ENCODE measurements around the gene IL2RA. TPM values are rescaled to one million over a fixed set of nuclear protein-coding genes. Genes with fewer than 3 reads are reported as not detected.
"Not testable (repeated sequence)": the region's sequence is repeated elsewhere in the genome, so short reads cannot be mapped to it uniquely, and the experiment has no call there.

The IL2RA gene
- total and polyA plus RNA-seq, 4 donors = 0.33 to 4.2 (median 3.3) TPM

DNA sequence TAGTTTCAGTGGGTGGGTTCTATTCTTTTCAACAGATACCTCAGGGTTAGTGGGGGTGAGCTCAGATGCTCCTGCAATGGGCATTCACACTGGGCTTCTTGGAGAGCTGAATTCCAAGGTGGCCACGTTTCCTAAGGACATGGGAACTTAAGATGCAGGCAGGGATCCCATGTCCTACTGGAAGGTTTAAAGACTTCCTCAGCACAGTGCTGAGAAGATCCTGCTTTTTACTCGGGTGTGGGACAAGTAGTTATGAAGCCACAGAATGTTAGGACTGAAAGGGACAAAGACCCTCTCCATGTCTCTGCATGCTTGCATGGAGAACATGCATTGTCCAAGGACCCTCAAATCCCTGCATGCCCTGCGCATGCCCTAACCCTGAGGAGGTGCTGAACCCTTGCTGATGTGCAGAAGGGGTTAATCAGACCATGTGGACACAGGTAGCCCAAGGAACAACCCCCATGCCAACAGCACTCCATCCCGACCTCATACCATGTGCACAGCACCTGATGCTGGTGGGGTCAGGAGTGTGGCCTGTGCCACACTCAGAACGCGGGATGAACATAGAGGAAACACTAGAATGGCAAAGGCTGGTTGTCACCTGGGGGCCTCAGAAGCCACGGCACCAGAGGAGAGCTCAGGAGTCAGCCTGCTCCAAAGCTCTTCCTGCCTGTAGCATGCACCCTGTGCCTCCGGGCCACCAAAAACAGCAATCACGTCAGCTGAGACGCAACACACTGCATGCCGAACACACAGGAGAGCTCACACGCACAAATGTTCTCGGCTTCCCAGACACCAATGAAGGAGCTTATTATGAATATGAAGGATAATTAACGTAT, 15.2 kb downstream of the IL2RA start:
- intact Hi-C loops (cut with DNase I) = no loop called here
- H3K4me3 ChIP-seq (ENCODE audit: low read length in 2 of 2) = no peak overlapping the region
- no peak overlapping the region for H3K27ac ChIP-seq (ENCODE audit: low read depth in 1 of 2, low read length in 2 of 2)
- DNase-seq (no peak), ATAC-seq (ENCODE audit: low FRiP score) (no peak)
- H3K36me3 ChIP-seq (ENCODE audit: control insufficient read depth in 1 of 2, insufficient read depth in 2 of 2, low read length in 1 of 2) = no peaks in the 10 kb centered on the region
- H3K9me3 ChIP-seq (ENCODE audit: control insufficient read depth, low read length) = no peaks in the 10 kb centered on the region
- no peaks in the 10 kb centered on the region for H3K27me3 ChIP-seq (ENCODE audit: control insufficient read depth in 1 of 2, insufficient read depth in 2 of 2, low read length in 1 of 2)
- no peaks in the 10 kb centered on the region for H3K4me1 ChIP-seq (ENCODE audit: control insufficient read depth in 1 of 2, insufficient read depth in 2 of 2, low read length in 2 of 2)
- 78 to 81% methylated on average over 14 of the region's 14 CpGs for WGBS, 2 donors

- no peaks in the 10 kb centered on the region for H3K27me3 ChIP-seq (ENCODE audit: control insufficient read depth in 1 of 2, insufficient read depth in 2 of 2, low read length in 1 of 2)
- no peaks in the 10 kb centered on the region for H3K9me3 ChIP-seq (ENCODE audit: control insufficient read depth, low read length)
- H3K4me1 ChIP-seq (ENCODE audit: control insufficient read depth in 1 of 2, insufficient read depth in 2 of 2, low read length in 2 of 2) = no peaks in the 10 kb centered on the region
- no peaks in the 10 kb centered on the region for H3K36me3 ChIP-seq (ENCODE audit: control insufficient read depth in 1 of 2, insufficient read depth in 2 of 2, low read length in 1 of 2)
- H3K4me3 ChIP-seq (ENCODE audit: low read length in 2 of 2) = no peak overlapping the region
- ATAC-seq (ENCODE audit: low FRiP score) (no peak), DNase-seq (no peak)
- no peak overlapping the region for H3K27ac ChIP-seq (ENCODE audit: low read depth in 1 of 2, low read length in 2 of 2)
- WGBS, 2 donors = 69 to 70% methylated on average over 9 of the region's 9 CpGs
- intact Hi-C loops (cut with DNase I) = no loop called here
These were observed 16.0 kb downstream of the IL2RA start for GRCh38 chr10:6045878-6046772.

DNA sequence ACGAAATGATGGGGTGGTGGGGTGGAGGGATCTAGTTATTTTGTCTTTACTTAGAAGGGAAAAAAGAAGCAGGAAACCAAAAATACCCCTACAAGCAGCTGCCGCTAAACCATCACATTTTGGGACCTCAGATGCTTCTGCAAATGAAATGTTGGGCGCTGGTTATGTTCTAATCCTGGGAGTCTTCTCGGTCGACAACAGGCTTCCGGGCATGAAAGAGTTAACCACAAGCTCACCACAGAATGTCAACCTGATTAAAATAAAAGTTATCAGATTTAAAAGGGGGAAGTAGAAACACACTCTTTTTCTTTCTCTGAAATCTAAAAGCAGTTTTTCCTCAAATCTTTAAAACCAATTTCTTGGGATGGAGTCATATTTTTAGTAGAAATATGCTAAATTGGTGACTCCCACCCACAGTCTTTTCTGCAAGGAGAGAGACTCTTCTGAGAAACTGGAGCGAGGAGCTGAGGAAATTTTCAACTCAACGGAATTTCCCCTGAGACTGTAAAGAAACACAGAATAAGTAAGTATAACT, 16.8 kb downstream of the IL2RA start:
- no peaks in the 10 kb centered on the region for H3K9me3 ChIP-seq (ENCODE audit: control insufficient read depth, low read length)
- no peaks in the 10 kb centered on the region for H3K4me1 ChIP-seq (ENCODE audit: control insufficient read depth in 1 of 2, insufficient read depth in 2 of 2, low read length in 2 of 2)
- no peaks in the 10 kb centered on the region for H3K36me3 ChIP-seq (ENCODE audit: control insufficient read depth in 1 of 2, insufficient read depth in 2 of 2, low read length in 1 of 2)
- H3K27ac ChIP-seq (ENCODE audit: low read depth in 1 of 2, low read length in 2 of 2) = no peak overlapping the region
- no peak overlapping the region for H3K4me3 ChIP-seq (ENCODE audit: low read length in 2 of 2)
- intact Hi-C loops (cut with DNase I) = no loop called here
- no peak for ATAC-seq (ENCODE audit: low FRiP score)
- 57 to 61% methylated on average over 8 of the region's 8 CpGs for WGBS, 2 donors
- DNase-seq = no peak
- H3K27me3 ChIP-seq (ENCODE audit: control insufficient read depth in 1 of 2, insufficient read depth in 2 of 2, low read length in 1 of 2) = no peaks in the 10 kb centered on the region

DNA sequence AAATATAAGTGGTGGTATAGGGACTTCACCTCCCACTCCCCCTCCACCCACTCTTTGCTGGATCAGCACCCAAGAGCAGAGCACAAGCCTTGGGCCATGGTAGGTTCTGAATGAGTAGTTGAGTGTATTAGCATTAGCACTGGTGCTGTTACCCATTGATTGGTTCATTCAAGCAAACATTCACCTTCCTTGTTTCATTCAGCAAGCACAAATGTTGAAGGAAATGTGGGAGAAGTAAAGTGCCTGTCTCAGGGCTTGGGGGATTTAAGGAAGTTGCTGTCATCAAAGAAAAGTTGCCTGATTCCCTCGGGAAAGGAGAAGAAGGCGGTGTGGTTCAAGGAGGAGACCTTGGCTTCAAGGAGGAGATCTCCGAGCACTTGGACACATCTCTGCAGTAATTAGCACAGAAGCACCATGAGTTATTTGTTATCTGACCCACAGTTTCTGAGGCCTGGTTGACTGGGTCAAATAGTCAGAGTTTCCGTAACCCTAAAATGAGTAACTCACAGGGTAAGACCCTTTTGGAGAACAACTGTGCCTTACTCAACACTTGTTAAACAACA, 17.3 kb downstream of the IL2RA start:
- Histone ChIP-seq H3K27me3 (ENCODE audit: control insufficient read depth in 1 of 2, insufficient read depth in 2 of 2, low read length in 1 of 2) (no peaks in the 10 kb centered on the region), H3K4me1 (ENCODE audit: control insufficient read depth in 1 of 2, insufficient read depth in 2 of 2, low read length in 2 of 2) (no peaks in the 10 kb centered on the region), H3K36me3 (ENCODE audit: control insufficient read depth in 1 of 2, insufficient read depth in 2 of 2, low read length in 1 of 2) (no peaks in the 10 kb centered on the region), H3K27ac (ENCODE audit: low read depth in 1 of 2, low read length in 2 of 2) (no peak overlapping the region), H3K9me3 (ENCODE audit: control insufficient read depth, low read length) (no peaks in the 10 kb centered on the region), H3K4me3 (ENCODE audit: low read length in 2 of 2) (no peak overlapping the region)
- WGBS, 2 donors = 74 to 82% methylated on average over 4 of the region's 4 CpGs
- DNase-seq (no peak), ATAC-seq (ENCODE audit: low FRiP score) (no peak)
- intact Hi-C loops (cut with DNase I) = no loop called here

GRCh38 chr10:6044060-6044459, 18.1 kb downstream of the IL2RA start:
- H3K36me3 ChIP-seq (ENCODE audit: control insufficient read depth in 1 of 2, insufficient read depth in 2 of 2, low read length in 1 of 2) = no peaks in the 10 kb centered on the region
- ATAC-seq (ENCODE audit: low FRiP score) (no peak), DNase-seq (no peak)
- WGBS, 2 donors = 80 to 82% methylated on average over 7 of the region's 7 CpGs
- intact Hi-C loops (cut with DNase I) = no loop called here
- no peaks in the 10 kb centered on the region for H3K4me1 ChIP-seq (ENCODE audit: control insufficient read depth in 1 of 2, insufficient read depth in 2 of 2, low read length in 2 of 2)
- no peak overlapping the region for H3K27ac ChIP-seq (ENCODE audit: low read depth in 1 of 2, low read length in 2 of 2)
- no peaks in the 10 kb centered on the region for H3K27me3 ChIP-seq (ENCODE audit: control insufficient read depth in 1 of 2, insufficient read depth in 2 of 2, low read length in 1 of 2)
- H3K4me3 ChIP-seq (ENCODE audit: low read length in 2 of 2) = no peak overlapping the region
- H3K9me3 ChIP-seq (ENCODE audit: control insufficient read depth, low read length) = no peaks in the 10 kb centered on the region

DNA sequence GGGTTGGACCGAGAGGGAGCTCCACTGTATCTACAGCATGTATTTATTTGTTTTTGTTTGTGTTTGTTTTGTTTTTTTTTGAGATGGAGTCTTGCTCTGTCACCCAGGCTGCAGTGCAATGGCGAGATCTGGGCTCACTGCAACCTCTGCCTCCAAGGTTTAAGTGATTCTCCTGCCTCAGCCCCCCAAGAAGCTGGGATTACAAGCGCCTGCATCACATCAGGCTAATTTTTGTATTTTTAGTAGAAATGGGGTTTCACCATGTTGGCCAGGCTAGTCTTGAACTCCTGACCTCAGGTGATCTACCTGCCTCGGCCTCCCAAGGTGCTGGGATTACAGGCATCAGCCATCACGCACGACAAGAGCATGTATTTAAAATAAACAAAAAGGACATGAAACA, 18.8 kb downstream of the IL2RA start:
- DNase-seq; ATAC-seq (ENCODE audit: low FRiP score); H3K27me3 ChIP-seq (ENCODE audit: control insufficient read depth in 1 of 2, insufficient read depth in 2 of 2, low read length in 1 of 2); H3K4me3 ChIP-seq (ENCODE audit: low read length in 2 of 2); H3K36me3 ChIP-seq (ENCODE audit: control insufficient read depth in 1 of 2, insufficient read depth in 2 of 2, low read length in 1 of 2); H3K9me3 ChIP-seq (ENCODE audit: control insufficient read depth, low read length); intact Hi-C loops (cut with DNase I); H3K4me1 ChIP-seq (ENCODE audit: control insufficient read depth in 1 of 2, insufficient read depth in 2 of 2, low read length in 2 of 2); H3K27ac ChIP-seq (ENCODE audit: low read depth in 1 of 2, low read length in 2 of 2): not testable (repeated sequence)
- WGBS, 2 donors = 89 to 90% methylated on average over 6 of the region's 6 CpGs

GRCh38 chr10:6040205-6040604, 22.0 kb downstream of the IL2RA start:
- WGBS, 2 donors = 89 to 91% methylated on average over 5 of the region's 5 CpGs
- intact Hi-C loops (cut with DNase I) = no loop called here
- Histone ChIP-seq H3K4me3 (ENCODE audit: low read length in 2 of 2) (no peak overlapping the region), H3K36me3 (ENCODE audit: control insufficient read depth in 1 of 2, insufficient read depth in 2 of 2, low read length in 1 of 2) (no peaks in the 10 kb centered on the region), H3K27ac (ENCODE audit: low read depth in 1 of 2, low read length in 2 of 2) (no peak overlapping the region), H3K27me3 (ENCODE audit: control insufficient read depth in 1 of 2, insufficient read depth in 2 of 2, low read length in 1 of 2) (no peaks in the 10 kb centered on the region), H3K4me1 (ENCODE audit: control insufficient read depth in 1 of 2, insufficient read depth in 2 of 2, low read length in 2 of 2) (no peaks in the 10 kb centered on the region), H3K9me3 (ENCODE audit: control insufficient read depth, low read length) (no peaks in the 10 kb centered on the region)
- DNase-seq = no peak
- ATAC-seq (ENCODE audit: low FRiP score) = no peak

- no peaks in the 10 kb centered on the region for H3K36me3 ChIP-seq (ENCODE audit: control insufficient read depth in 1 of 2, insufficient read depth in 2 of 2, low read length in 1 of 2)
- intact Hi-C loops (cut with DNase I) = no loop called here
- H3K27ac ChIP-seq (ENCODE audit: low read depth in 1 of 2, low read length in 2 of 2) = no peak overlapping the region
- H3K4me3 ChIP-seq (ENCODE audit: low read length in 2 of 2) = no peak overlapping the region
- H3K4me1 ChIP-seq (ENCODE audit: control insufficient read depth in 1 of 2, insufficient read depth in 2 of 2, low read length in 2 of 2) = no peaks in the 10 kb centered on the region
- no peak for ATAC-seq (ENCODE audit: low FRiP score)
- WGBS, 2 donors = 86% methylated on average over 4 of the region's 4 CpGs
- DNase-seq = no peak
- H3K27me3 ChIP-seq (ENCODE audit: control insufficient read depth in 1 of 2, insufficient read depth in 2 of 2, low read length in 1 of 2) = no peaks in the 10 kb centered on the region
- no peaks in the 10 kb centered on the region for H3K9me3 ChIP-seq (ENCODE audit: control insufficient read depth, low read length)
These were observed 22.5 kb downstream of the IL2RA start for GRCh38 chr10:6039711-6040110.

Measured in aorta (tissue), 5 donors.